Nephron (organoid): ENCODE measurements around the gene PHC3.

Experiments
- H3K27ac Mint-ChIP-seq, 3 experiments: 2 replicates each; pipeline ENCODE4 v1.8.0; 2020; ENCODE audit warnings: mixed read lengths in 3 of 3, mild to moderate bottlenecking in 2 of 3, moderate library complexity in 1 of 3
- H3K27me3 Mint-ChIP-seq: 2 replicates; pipeline ENCODE4 v1.8.0; 2021; ENCODE audit warnings: low read depth, mild to moderate bottlenecking, moderate library complexity, mixed read lengths
- H3K36me3 Mint-ChIP-seq: 2 replicates; pipeline ENCODE4 v1.8.0; 2020; ENCODE audit warnings: low read depth, mixed read lengths
- H3K4me1 Mint-ChIP-seq: 2 replicates; pipeline ENCODE4 v1.8.0; 2020; ENCODE audit warnings: mixed read lengths
- H3K4me3 Mint-ChIP-seq, 3 experiments: 2 replicates each; pipeline ENCODE4 v1.8.0; 2020; ENCODE audit warnings: mild to moderate bottlenecking in 3 of 3, mixed read lengths in 3 of 3, moderate library complexity in 2 of 3
- H3K9me3 Mint-ChIP-seq: 2 replicates; pipeline ENCODE4 v1.8.0; 2020; ENCODE audit warnings: mixed read lengths
- CTCF ChIP-seq, 3 experiments: fragments of 200-600 bp; sonication (generic); IDR thresholded peaks; one replicate each; pipeline ENCODE4 v1.5.0; 2021; ENCODE audit warnings: antibody characterized with exemption in 3 of 3; ENCODE audit not compliant: unreplicated experiment in 3 of 3

Gene PHC3

GRCh38 chr3:170145278-170145677 lies 36.3 kb downstream of the PHC3 start:
- Mint-ChIP-seq H3K36me3 (peaks cover 41% of the 10 kb centered on the region), H3K4me3 (no peak overlapping the region), H3K4me1 (no peaks in the 10 kb centered on the region), H3K27me3 (no peaks in the 10 kb centered on the region), H3K9me3 (no peaks in the 10 kb centered on the region), H3K27ac (no peak overlapping the region)
- no peak for TF ChIP-seq CTCF (IDR thresholded peaks at IDR 0.05; ENCODE audit: unreplicated experiment in 3 of 3)

GRCh38 chr3:170144437-170144843 lies 37.1 kb downstream of the PHC3 start:
- no peaks in the 10 kb centered on the region for H3K4me1 Mint-ChIP-seq

GRCh38 chr3:170142373-170142772 lies 39.2 kb downstream of the PHC3 start:
- Mint-ChIP-seq H3K27me3 (no peaks in the 10 kb centered on the region), H3K4me3 (no peak overlapping the region), H3K27ac (no peak overlapping the region), H3K4me1 (no peaks in the 10 kb centered on the region), H3K9me3 (no peaks in the 10 kb centered on the region), H3K36me3 (peaks cover 36% of the 10 kb centered on the region)
- no peak for TF ChIP-seq CTCF (IDR thresholded peaks at IDR 0.05; ENCODE audit: unreplicated experiment in 3 of 3)

More at GRCh38 chr3:170144437-170144843, 37.1 kb downstream of the PHC3 start:
- Mint-ChIP-seq H3K27me3 (no peaks in the 10 kb centered on the region), H3K9me3 (no peaks in the 10 kb centered on the region), H3K36me3 (peaks cover 36% of the 10 kb centered on the region), H3K4me3 (no peak overlapping the region), H3K27ac (no peak overlapping the region)
- TF ChIP-seq CTCF (IDR thresholded peaks at IDR 0.05; ENCODE audit: unreplicated experiment in 3 of 3), result no peak

- Mint-ChIP-seq H3K36me3 (peaks cover 56% of the 10 kb centered on the region), H3K27ac (no peak overlapping the region), H3K4me3 (no peak overlapping the region), H3K9me3 (no peaks in the 10 kb centered on the region), H3K27me3 (no peaks in the 10 kb centered on the region), H3K4me1 (no peaks in the 10 kb centered on the region)
- no peak for TF ChIP-seq CTCF (IDR thresholded peaks at IDR 0.05; ENCODE audit: unreplicated experiment in 3 of 3)
Measured at GRCh38 chr3:170137986-170138385, 43.5 kb downstream of the PHC3 start.

GRCh38 chr3:170132335-170132734 lies 49.2 kb downstream of the PHC3 start:
- Mint-ChIP-seq H3K27ac (no peak overlapping the region), H3K4me1 (no peaks in the 10 kb centered on the region)
- TF ChIP-seq CTCF (IDR thresholded peaks at IDR 0.05; ENCODE audit: unreplicated experiment in 3 of 3), result no peak

GRCh38 chr3:170130532-170130931 lies 51.0 kb downstream of the PHC3 start:
- no peak overlapping the region for H3K27ac Mint-ChIP-seq
- no peak for TF ChIP-seq CTCF (IDR thresholded peaks at IDR 0.05; ENCODE audit: unreplicated experiment in 3 of 3)
- H3K27me3 Mint-ChIP-seq, result no peaks in the 10 kb centered on the region
- no peaks in the 10 kb centered on the region for H3K9me3 Mint-ChIP-seq
- no peaks in the 10 kb centered on the region for H3K4me1 Mint-ChIP-seq
- H3K36me3 Mint-ChIP-seq, result peaks cover 59% of the 10 kb centered on the region
- no peak overlapping the region for H3K4me3 Mint-ChIP-seq

More at GRCh38 chr3:170132335-170132734, 49.2 kb downstream of the PHC3 start:
- H3K36me3 Mint-ChIP-seq, result peaks cover 70% of the 10 kb centered on the region
- no peaks in the 10 kb centered on the region for H3K9me3 Mint-ChIP-seq
- H3K4me3 Mint-ChIP-seq, result no peak overlapping the region
- H3K27me3 Mint-ChIP-seq, result no peaks in the 10 kb centered on the region
